H1 (cell line): Measurements from ENCODE around the gene ELOVL1. TPM values are rescaled to one million over a fixed set of nuclear protein-coding genes. Genes with fewer than 3 reads are reported as not detected.

ENCODE experiments used
- ATF2 ChIP-seq: IDR thresholded peaks from 2 replicates; pipeline ENCODE4 v1.6.1; 2012; ENCODE audit warnings: low read length, inconsistent platforms
- CHD2 ChIP-seq: IDR thresholded peaks from 2 replicates; pipeline ENCODE4 v1.6.1; 2012; ENCODE audit warnings: low read length, improper control_type of control experiment
- EP300 ChIP-seq, 2 experiments: IDR thresholded peaks; 1 replicate in 1 of 2; 2 replicates in 1 of 2; pipeline ENCODE4 v1.6.1; 2011 to 2012; ENCODE audit warnings: low read depth in 2 of 2, low read length in 2 of 2, mild to moderate bottlenecking in 2 of 2, borderline replicate concordance in 1 of 2, inconsistent platforms in 1 of 2, moderate library complexity in 1 of 2
- GABPA ChIP-seq: IDR thresholded peaks from 2 replicates; pipeline ENCODE4 v1.6.1; 2011; ENCODE audit warnings: mild to moderate bottlenecking, low read length, moderate library complexity, borderline replicate concordance; ENCODE audit not compliant: insufficient read depth
- HDAC2 ChIP-seq, 2 experiments: fragments of 300-600 bp in 1 of 2; sonication (generic) in 1 of 2; IDR thresholded peaks; 2 replicates each; pipeline ENCODE4 v1.6.1; 2011 to 2012; ENCODE audit warnings: low read depth in 2 of 2, low read length in 2 of 2, mild to moderate bottlenecking in 2 of 2, moderate library complexity in 2 of 2, borderline replicate concordance in 1 of 2, inconsistent platforms in 1 of 2
- KDM5A ChIP-seq: fragments of 200-600 bp; IDR thresholded peaks from 2 replicates; pipeline ENCODE4 v1.7.1; 2012; ENCODE audit warnings: mild to moderate bottlenecking, low read length, inconsistent platforms, mixed read lengths
- MAX ChIP-seq: IDR thresholded peaks from 2 replicates; pipeline ENCODE4 v1.6.1; 2012; ENCODE audit warnings: inconsistent platforms
- POLR2A ChIP-seq, 2 experiments: IDR thresholded peaks; 1 replicate in 1 of 2; 2 replicates in 1 of 2; pipeline ENCODE4 v1.6.1; 2011; ENCODE audit warnings: low read depth in 2 of 2, low read length in 2 of 2, mild to moderate bottlenecking in 2 of 2; ENCODE audit errors: control extremely low read depth in 1 of 2
- POLR2AphosphoS5 ChIP-seq: IDR thresholded peaks from 2 replicates; pipeline ENCODE4 v1.6.1; 2011; ENCODE audit warnings: low read depth, low read length
- POU5F1 ChIP-seq: IDR thresholded peaks from 2 replicates; pipeline ENCODE4 v1.6.1; 2011; ENCODE audit warnings: low read depth, mild to moderate bottlenecking, low read length, moderate library complexity
- RBBP5 ChIP-seq: IDR thresholded peaks from 2 replicates; pipeline ENCODE4 v1.7.1; 2012; ENCODE audit warnings: low read depth, mild to moderate bottlenecking, inconsistent platforms, low read length, moderate library complexity, borderline replicate concordance
- RFX5 ChIP-seq: IDR thresholded peaks from 2 replicates; pipeline ENCODE4 v1.6.1; 2011; ENCODE audit warnings: low read depth, low read length, improper control_type of control experiment, borderline replicate concordance
- RNF2 ChIP-seq: fragments of 200-900, 300-1000 bp; sonication (generic); IDR thresholded peaks from 2 replicates; pipeline ENCODE4 v1.7.1; 2016; ENCODE audit warnings: borderline replicate concordance, low read depth, mild to moderate bottlenecking, antibody characterized with exemption, low read length; ENCODE audit not compliant: poor library complexity, severe bottlenecking; ENCODE audit errors: missing control alignments
- SAP30 ChIP-seq: fragments of 300-600 bp; sonication (generic); IDR thresholded peaks from 2 replicates; pipeline ENCODE4 v1.7.1; 2012; ENCODE audit warnings: low read length, moderate library complexity, mild to moderate bottlenecking, inconsistent platforms; ENCODE audit not compliant: insufficient read depth, insufficient replicate concordance
- SIN3A ChIP-seq, 2 experiments: IDR thresholded peaks in 1 of 2; conservative IDR thresholded peaks in 1 of 2; 2 replicates each; pipeline ENCODE4 v1.6.1; 2011 to 2012; ENCODE audit warnings: low read length in 2 of 2, improper control_type of control experiment in 1 of 2, low read depth in 1 of 2, mild to moderate bottlenecking in 1 of 2
- SP1 ChIP-seq: IDR thresholded peaks from 2 replicates; pipeline ENCODE4 v1.6.1; 2011; ENCODE audit warnings: low read depth, low read length
- SP2 ChIP-seq: IDR thresholded peaks from 2 replicates; pipeline ENCODE4 v1.6.1; 2012; ENCODE audit warnings: mild to moderate bottlenecking, low read length, inconsistent platforms
- TAF7 ChIP-seq: optimal IDR thresholded peaks from 2 replicates; pipeline ENCODE3; 2011; ENCODE audit warnings: low read depth, mild to moderate bottlenecking, inconsistent platforms, low read length, moderate library complexity, borderline replicate concordance
- TBP ChIP-seq: IDR thresholded peaks from 2 replicates; pipeline ENCODE4 v1.6.1; 2011; ENCODE audit warnings: low read depth, low read length, improper control_type of control experiment
- polyA plus RNA-seq, 7 experiments: library from polyadenylated mRNA; depleted of rRNA in 3 of 7; stranded (reverse) in 5 of 7; unstranded in 2 of 7; fragments of >200 nt in 5 of 7; fragments of 200-250 nt in 2 of 7; gene quantifications; 1 replicate in 5 of 7; 2 replicates in 1 of 7; 4 replicates in 1 of 7; pipeline versions ENCODE4 v1.2.1 to v1.2.3, GENCODE V29; 2011 to 2013; ENCODE audit warnings: missing spikeins in 2 of 7, mixed read lengths in 2 of 7
- total RNA-seq: library from RNA; stranded (reverse); fragmentation: NEBNext Ultra II Directional; extraction: Animal tissue kit (Norgen Biotek cat#: 25700); gene quantifications from 2 replicates; pipeline ENCODE4 v1.2.1, GENCODE V29; 2021

The ELOVL1 gene
- total and polyA plus RNA-seq, 2 of the 8 experiments (the other 6 are each of a cell fraction or from before 2014, with no cell fraction given): 28.5 to 68.1 TPM

GRCh38 chr1:43358746-43359693, 8.8 kb downstream of the ELOVL1 start, which contains the start of gene CDC20 (continued):
- TF ChIP-seq GABPA (0 out of 2 replicates have a peak, but pooled peaks have one; percentile 23), SP1 (peak; percentile 84), SAP30 (no peak), MAX (peak; percentile 86), POLR2A (IDR thresholded peaks at IDR 0.05; ENCODE audit: control extremely low read depth in 1 of 2, low read depth in 2 of 2, low read length in 2 of 2) (peak; percentile 93 to 95), CHD2 (peak; percentile 98), RFX5 (no peak), POLR2AphosphoS5 (peak; percentile 74; the same call in 1 of the 2 replicates), EP300 (IDR thresholded peaks at IDR 0.05; ENCODE audit: borderline replicate concordance in 1 of 2, low read depth in 2 of 2, low read length in 2 of 2) (peak in 1 of 2 experiments; percentile 40; a peak in 1 of 3 replicates), RNF2 (no peak), POU5F1 (no peak), TBP (peak; percentile 87), TAF7 (peak; percentile 71), KDM5A (0 out of 2 replicates have a peak, but pooled peaks have one; percentile 39), RBBP5 (no peak), SP2 (peak; percentile 25; the same call in 1 of the 2 replicates), HDAC2 (IDR thresholded peaks at IDR 0.05; ENCODE audit: borderline replicate concordance in 1 of 2, low read depth in 2 of 2, low read length in 2 of 2) (no peak), ATF2 (no peak), SIN3A (conservative IDR thresholded peaks at IDR 0.05 in 1 of 2, IDR thresholded peaks at IDR 0.05 in 1 of 2; ENCODE audit: low read depth in 1 of 2, low read length in 2 of 2) (peak in 1 of 2 experiments; percentile 80; a peak in 2 of 4 replicates)
